Spleen (tissue), 11 donors: ENCODE data around the gene TLR2. TPM values are rescaled to one million over a fixed set of nuclear protein-coding genes. Genes with fewer than 3 reads are reported as not detected.

Experiments
- DNase-seq: peaks from one replicate; pipeline ENCODE4 v3.0.0-alpha.2; 2020
- H3K27ac ChIP-seq, 8 donors: fragments of 200-600 bp; sonication (generic) in 7 of 8; 1 replicate in 4 of 8; 2 replicates in 4 of 8; pipeline versions ENCODE4 v1.5.0 to v1.8.0; 2016 to 2021; ENCODE audit warnings: inconsistent platforms in 4 of 8, mild to moderate bottlenecking in 4 of 8, moderate library complexity in 1 of 8
- H3K27me3 ChIP-seq, 7 donors: fragments of 200-600 bp; sonication (generic) in 6 of 7; replicated peaks in 1 of 7; 1 replicate in 4 of 7; 2 replicates in 3 of 7; pipeline versions ENCODE4 v1.5.0 to v1.8.0; 2016 to 2021; ENCODE audit warnings: inconsistent platforms in 3 of 7, mild to moderate bottlenecking in 1 of 7
- H3K36me3 ChIP-seq, 6 donors: fragments of 200-600 bp; sonication (generic) in 5 of 6; 1 replicate in 4 of 6; 2 replicates in 2 of 6; pipeline versions ENCODE4 v1.5.0 to v1.8.0; 2016 to 2021; ENCODE audit warnings: inconsistent platforms in 2 of 6
- H3K4me1 ChIP-seq, 6 donors: fragments of 200-600 bp; sonication (generic) in 5 of 6; 1 replicate in 3 of 6; 2 replicates in 3 of 6; pipeline versions ENCODE4 v1.5.0 to v1.8.0; 2016 to 2021; ENCODE audit warnings: inconsistent platforms in 3 of 6
- H3K4me3 ChIP-seq, 8 donors: fragments of 200-600 bp; sonication (generic) in 7 of 8; 1 replicate in 4 of 8; 2 replicates in 4 of 8; pipeline versions ENCODE4 v1.5.0 to v1.8.0; 2016 to 2021; ENCODE audit warnings: inconsistent platforms in 4 of 8, mild to moderate bottlenecking in 4 of 8, moderate library complexity in 2 of 8
- H3K9me3 ChIP-seq, 8 donors: fragments of 200-600 bp; sonication (generic) in 7 of 8; 1 replicate in 4 of 8; 2 replicates in 4 of 8; pipeline versions ENCODE4 v1.5.0 to v1.8.0; 2016 to 2021; ENCODE audit warnings: inconsistent platforms in 4 of 8
- POLR2A ChIP-seq, 3 donors: fragments of 450-650 bp; IDR thresholded peaks; one replicate each; pipeline ENCODE4 v1.5.1; 2017; ENCODE audit warnings: antibody characterized with exemption in 3 of 3, mild to moderate bottlenecking in 1 of 3
- POLR2AphosphoS5 ChIP-seq, 3 donors: sonication (generic); formaldehyde crosslinking; IDR thresholded peaks; one replicate each; pipeline ENCODE4 v1.5.1; 2017; ENCODE audit warnings: antibody characterized with exemption in 3 of 3
- WGBS, 5 donors: extraction: QIAGEN DNeasy Blood & Tissue Kit in 3 of 5; methylation state at CpG; one replicate each; pipeline versions ENCODE4 v1.1.5 to v1.1.7; 2013 to 2018; 5-methylcytosine and 5-hydroxymethylcytosine counted together
- intact Hi-C: fragments of 100-400 bp; cut with DNase I; formaldehyde crosslinking; loops from one replicate; pipeline ENCODE4 v1.15.0; 2023; ENCODE audit warnings: low total_unique reads
- polyA plus RNA-seq, 3 donors: library from polyadenylated mRNA; stranded (reverse); fragments of 200-250 nt; gene quantifications; one replicate each; pipeline ENCODE4 v1.2.1, GENCODE V29; 2013
- total RNA-seq, 7 donors: library from RNA; depleted of rRNA in 3 of 7; stranded (reverse); fragments of >200 nt in 3 of 7; fragmentation: NEBNext Ultra II Directional in 4 of 7; extraction: Animal tissue kit (Norgen Biotek cat#: 25700) in 4 of 7; gene quantifications; one replicate each; pipeline versions ENCODE4 v1.1.0 to v1.2.1, GENCODE V29; 2016 to 2021
- TF ChIP-seq, protein P1 (sequence below), 11 experiments: fragments of 200-600 bp in 7 of 11; fragments of 450-650 bp in 4 of 11; sonication (generic) in 4 of 11; IDR thresholded peaks in 8 of 11; conservative IDR thresholded peaks in 3 of 11; 1 replicate in 7 of 11; 2 replicates in 4 of 11; pipeline versions ENCODE4 v1.4.0 to v1.8.0; 2016 to 2021; ENCODE audit warnings: antibody characterized with exemption in 11 of 11, inconsistent platforms in 4 of 11, mild to moderate bottlenecking in 1 of 11
- donor health status: healthy with polysubstance abuse.
- donor health status: DM: no; HTN: no; CAD: no; lungs with moderate emphysema.
- donor health status: DM: no; HTN: no; CAD: no.
- donor health status: Bipolar disorder and iron deficiency.
- donor health status: healthy.
- donor health status: DM: no; HTN: no; CAD: no.
- donor health status: DM: yes; HTN: yes; CAD: no.

The TLR2 gene
- total and polyA plus RNA-seq, 10 donors = 4.8 to 167 (median 71.1) TPM

- peaks cover 0 to 9% (median 0%) of the 10 kb centered on the region in 8 donors for H3K9me3 ChIP-seq
- WGBS, 5 donors = 72 to 82% (median 76%) methylated on average over 4 of the region's 4 CpGs
- H3K4me3 ChIP-seq = no peak overlapping the region
- H3K27ac ChIP-seq = no peak overlapping the region
- H3K4me1 ChIP-seq = peaks cover 4 to 17% (median 11%) of the 10 kb centered on the region in 6 donors
- no peaks in the 10 kb centered on the region for H3K36me3 ChIP-seq
- H3K27me3 ChIP-seq = no peaks in the 10 kb centered on the region
- no peak for TF ChIP-seq POLR2AphosphoS5 (IDR thresholded peaks at IDR 0.05)
- TF ChIP-seq POLR2A (IDR thresholded peaks at IDR 0.05) = no peak
- TF ChIP-seq, protein P1, sequence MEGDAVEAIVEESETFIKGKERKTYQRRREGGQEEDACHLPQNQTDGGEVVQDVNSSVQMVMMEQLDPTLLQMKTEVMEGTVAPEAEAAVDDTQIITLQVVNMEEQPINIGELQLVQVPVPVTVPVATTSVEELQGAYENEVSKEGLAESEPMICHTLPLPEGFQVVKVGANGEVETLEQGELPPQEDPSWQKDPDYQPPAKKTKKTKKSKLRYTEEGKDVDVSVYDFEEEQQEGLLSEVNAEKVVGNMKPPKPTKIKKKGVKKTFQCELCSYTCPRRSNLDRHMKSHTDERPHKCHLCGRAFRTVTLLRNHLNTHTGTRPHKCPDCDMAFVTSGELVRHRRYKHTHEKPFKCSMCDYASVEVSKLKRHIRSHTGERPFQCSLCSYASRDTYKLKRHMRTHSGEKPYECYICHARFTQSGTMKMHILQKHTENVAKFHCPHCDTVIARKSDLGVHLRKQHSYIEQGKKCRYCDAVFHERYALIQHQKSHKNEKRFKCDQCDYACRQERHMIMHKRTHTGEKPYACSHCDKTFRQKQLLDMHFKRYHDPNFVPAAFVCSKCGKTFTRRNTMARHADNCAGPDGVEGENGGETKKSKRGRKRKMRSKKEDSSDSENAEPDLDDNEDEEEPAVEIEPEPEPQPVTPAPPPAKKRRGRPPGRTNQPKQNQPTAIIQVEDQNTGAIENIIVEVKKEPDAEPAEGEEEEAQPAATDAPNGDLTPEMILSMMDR (IDR thresholded peaks at IDR 0.05 in 8 of 11, conservative IDR thresholded peaks at IDR 0.05 in 3 of 11) = no peak
- no peak for DNase-seq
- intact Hi-C loops = no loop called here
Measured at GRCh38 chr4:153733751-153734448, 49.8 kb downstream of the TLR2 start.

DNA sequence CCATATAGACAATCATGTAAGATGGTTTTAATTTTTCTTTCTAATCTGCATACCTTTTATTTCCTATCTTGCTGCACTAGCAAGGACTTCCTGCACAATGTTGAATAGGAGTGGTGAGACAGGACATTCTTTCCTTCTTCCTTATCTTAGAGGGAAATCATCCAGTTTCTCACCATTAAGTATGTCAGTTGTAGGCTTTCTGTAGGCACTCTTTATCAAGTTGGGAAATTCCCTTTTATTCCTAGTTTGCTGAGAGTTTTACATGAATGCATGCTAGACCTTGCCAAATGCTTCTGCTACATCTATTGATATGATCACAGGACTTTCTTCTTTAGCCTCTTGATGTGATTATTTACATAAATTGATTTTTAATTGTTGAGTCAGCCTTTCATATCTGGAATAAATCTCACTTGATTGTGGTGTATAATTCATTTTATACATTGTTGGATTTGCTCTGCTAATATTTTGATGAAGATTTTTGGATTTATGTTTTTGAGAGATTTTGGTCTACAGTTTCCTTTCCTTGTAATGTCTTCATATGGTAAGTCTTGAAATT, 51.9 kb downstream of the TLR2 start:
- H3K27me3 ChIP-seq = no peaks in the 10 kb centered on the region
- no peak for DNase-seq
- intact Hi-C loops = no loop called here
- TF ChIP-seq POLR2A (IDR thresholded peaks at IDR 0.05) (no peak), POLR2AphosphoS5 (IDR thresholded peaks at IDR 0.05) (no peak)
- TF ChIP-seq, protein P1 (IDR thresholded peaks at IDR 0.05 in 8 of 11, conservative IDR thresholded peaks at IDR 0.05 in 3 of 11) = no peak
- H3K27ac ChIP-seq = no peak overlapping the region
- H3K9me3 ChIP-seq = peaks cover 0 to 17% (median 4%) of the 10 kb centered on the region in 8 donors
- peaks cover 0 to 2% (median 0%) of the 10 kb centered on the region in 6 donors for H3K4me1 ChIP-seq
- H3K36me3 ChIP-seq = no peaks in the 10 kb centered on the region
- no peak overlapping the region for H3K4me3 ChIP-seq

DNA sequence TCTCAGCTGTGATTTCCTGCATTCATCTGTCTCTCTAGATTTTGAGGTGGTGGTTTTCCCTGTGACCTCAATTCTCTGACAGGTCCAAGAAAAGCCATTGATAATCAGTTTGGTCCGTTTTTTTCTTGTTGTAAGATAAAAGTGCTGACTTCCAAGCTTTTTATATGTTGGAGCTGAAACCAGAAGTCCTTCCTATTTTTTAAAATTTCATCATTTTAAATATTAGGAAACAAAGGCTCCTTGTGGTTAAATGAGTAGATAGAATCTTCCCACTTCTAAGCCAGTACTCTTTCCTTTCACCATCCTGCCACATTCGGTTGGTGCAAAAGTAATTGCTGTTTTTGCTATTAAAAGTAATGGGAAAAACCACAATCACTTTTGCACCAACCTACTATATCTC, 57.5 kb downstream of the TLR2 start:
- H3K9me3 ChIP-seq = peaks cover 0 to 21% (median 8%) of the 10 kb centered on the region in 8 donors
- WGBS, 5 donors = 43 to 72% (median 60%) methylated on average over 2 of the region's 2 CpGs
- peaks cover 0 to 7% (median 0%) of the 10 kb centered on the region in 6 donors for H3K4me1 ChIP-seq
- H3K27me3 ChIP-seq = no peaks in the 10 kb centered on the region
- H3K36me3 ChIP-seq = no peaks in the 10 kb centered on the region
- no peak for TF ChIP-seq POLR2A (IDR thresholded peaks at IDR 0.05)
- TF ChIP-seq, protein P1 (IDR thresholded peaks at IDR 0.05 in 8 of 11, conservative IDR thresholded peaks at IDR 0.05 in 3 of 11) = no peak
- TF ChIP-seq POLR2AphosphoS5 (IDR thresholded peaks at IDR 0.05) = no peak
- intact Hi-C loops = loop anchor here (10.0 kb wide), 1 partner anchor 397 kb away; the partner anchor contains the start of gene MND1
- no peak for DNase-seq
- no peak overlapping the region for H3K4me3 ChIP-seq
- peak overlapping the region in 2 of 8 donors; percentile 6 to 18 for H3K27ac ChIP-seq

DNA sequence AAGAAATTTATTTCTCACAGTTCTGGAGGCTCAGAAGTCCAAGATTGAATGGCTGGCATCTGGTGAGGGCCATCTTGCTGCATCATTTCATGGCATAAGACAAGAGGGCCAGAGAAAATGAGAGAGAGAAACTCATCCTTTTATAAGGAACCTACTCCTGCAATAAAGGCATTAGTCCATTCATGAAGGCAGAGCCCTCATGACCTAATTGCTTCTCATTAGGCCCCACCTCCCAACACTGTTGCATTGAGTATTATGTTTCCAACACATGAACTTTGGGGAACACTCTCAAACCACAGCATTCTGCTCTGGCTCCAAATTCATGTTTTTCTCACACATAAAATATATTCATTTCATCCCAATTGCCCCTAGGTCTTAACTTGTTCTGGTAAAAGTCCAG, 61.6 kb downstream of the TLR2 start:
- peaks cover 0 to 22% (median 0%) of the 10 kb centered on the region in 6 donors for H3K4me1 ChIP-seq
- no peak for DNase-seq
- intact Hi-C loops = loop anchor here (10.0 kb wide), 1 partner anchor 401 kb away; the partner anchor contains the start of gene MND1

More for the DNA sequence above, 61.6 kb downstream of the TLR2 start:
- H3K4me3 ChIP-seq = no peak overlapping the region
- no peaks in the 10 kb centered on the region for H3K27me3 ChIP-seq
- TF ChIP-seq, protein P1 (IDR thresholded peaks at IDR 0.05 in 8 of 11, conservative IDR thresholded peaks at IDR 0.05 in 3 of 11) = no peak
- TF ChIP-seq POLR2A (IDR thresholded peaks at IDR 0.05) (no peak), POLR2AphosphoS5 (IDR thresholded peaks at IDR 0.05) (no peak)
- H3K27ac ChIP-seq = no peak overlapping the region
- peaks cover 0 to 9% (median 6%) of the 10 kb centered on the region in 8 donors for H3K9me3 ChIP-seq
- no peaks in the 10 kb centered on the region for H3K36me3 ChIP-seq
